ENCODE measurements around the gene APLP2.

DNA sequence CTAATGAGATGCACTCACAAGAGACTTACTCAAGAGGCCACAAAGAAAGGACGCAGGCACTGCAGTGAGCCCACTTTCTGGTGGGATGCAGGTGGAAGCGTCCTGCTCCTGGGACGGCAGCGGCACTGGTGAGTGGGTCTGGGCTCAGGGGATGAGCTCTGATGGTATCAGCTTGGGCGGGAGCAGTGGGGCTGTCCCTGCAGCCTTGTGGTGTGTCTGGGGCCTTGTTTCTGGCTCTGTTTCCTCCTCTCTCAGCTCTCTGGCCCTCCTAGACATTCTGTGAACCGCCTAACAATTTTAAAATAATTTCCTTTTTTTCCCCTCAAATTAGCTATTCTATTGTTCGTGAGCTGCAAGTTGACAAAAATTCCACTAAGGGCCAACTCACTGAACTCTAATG is 81.1 kb downstream of the APLP2 start:
- TF ChIP-seq, protein P1, sequence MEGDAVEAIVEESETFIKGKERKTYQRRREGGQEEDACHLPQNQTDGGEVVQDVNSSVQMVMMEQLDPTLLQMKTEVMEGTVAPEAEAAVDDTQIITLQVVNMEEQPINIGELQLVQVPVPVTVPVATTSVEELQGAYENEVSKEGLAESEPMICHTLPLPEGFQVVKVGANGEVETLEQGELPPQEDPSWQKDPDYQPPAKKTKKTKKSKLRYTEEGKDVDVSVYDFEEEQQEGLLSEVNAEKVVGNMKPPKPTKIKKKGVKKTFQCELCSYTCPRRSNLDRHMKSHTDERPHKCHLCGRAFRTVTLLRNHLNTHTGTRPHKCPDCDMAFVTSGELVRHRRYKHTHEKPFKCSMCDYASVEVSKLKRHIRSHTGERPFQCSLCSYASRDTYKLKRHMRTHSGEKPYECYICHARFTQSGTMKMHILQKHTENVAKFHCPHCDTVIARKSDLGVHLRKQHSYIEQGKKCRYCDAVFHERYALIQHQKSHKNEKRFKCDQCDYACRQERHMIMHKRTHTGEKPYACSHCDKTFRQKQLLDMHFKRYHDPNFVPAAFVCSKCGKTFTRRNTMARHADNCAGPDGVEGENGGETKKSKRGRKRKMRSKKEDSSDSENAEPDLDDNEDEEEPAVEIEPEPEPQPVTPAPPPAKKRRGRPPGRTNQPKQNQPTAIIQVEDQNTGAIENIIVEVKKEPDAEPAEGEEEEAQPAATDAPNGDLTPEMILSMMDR (IDR thresholded peaks at IDR 0.05) = no peak
- no peak for TF ChIP-seq POLR2A (IDR thresholded peaks at IDR 0.05)

Measured in Peyer's patch (tissue), 4 donors.